ENCODE data around the gene HLA-E.
A peak's percentile ranks its signal among the peaks of the same experiment; 100 is the strongest.
"Not testable (repeated sequence)": the region's sequence is repeated elsewhere in the genome, so short reads cannot be mapped to it uniquely, and the experiment has no call there.

HLA-E gene

DNA sequence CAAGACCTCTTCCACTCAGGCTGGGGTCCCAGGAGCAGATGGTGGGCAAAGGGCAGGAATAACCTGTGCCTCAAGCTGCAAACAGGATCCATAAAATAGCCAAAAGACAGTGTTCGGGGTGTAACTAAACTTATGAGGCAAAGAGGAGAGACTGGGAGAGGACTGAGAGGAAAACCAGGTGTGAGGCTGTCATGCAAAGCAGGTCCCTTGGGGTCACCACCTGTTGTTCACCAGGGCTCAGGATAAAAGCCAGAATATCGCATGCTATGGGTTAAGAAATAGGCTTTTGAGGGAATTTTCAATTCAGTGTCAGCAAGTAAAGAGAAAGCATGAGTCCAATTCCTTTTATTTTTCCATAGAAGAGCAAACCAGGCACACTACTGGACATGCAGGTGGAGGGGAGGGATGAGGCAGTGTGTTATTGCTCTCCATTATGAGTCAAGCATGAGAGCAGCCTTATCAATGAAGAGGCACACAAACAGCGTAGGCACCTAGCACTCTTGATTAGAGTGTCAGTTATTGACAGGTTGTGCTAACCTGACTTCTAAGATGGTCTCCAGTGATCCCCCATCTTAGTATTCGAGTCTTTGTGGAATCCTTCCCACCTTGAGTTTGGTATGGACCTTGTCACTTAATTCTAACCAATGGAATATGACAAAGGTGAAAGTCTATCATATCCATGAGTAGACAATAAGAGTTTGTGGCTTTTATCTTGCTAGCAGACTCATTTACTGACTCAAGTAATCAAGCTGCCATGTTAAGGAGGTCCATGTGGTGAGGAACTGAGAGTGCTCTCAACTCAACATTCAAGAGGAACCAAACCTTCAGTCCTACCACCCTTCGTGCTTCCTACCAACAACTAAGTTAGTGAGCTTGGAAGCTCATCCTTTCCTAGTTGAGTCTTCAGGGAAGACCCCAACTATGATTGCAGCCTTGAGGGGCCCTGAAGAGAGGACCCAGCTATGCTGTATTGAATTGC is 18.8 kb downstream of the HLA-E start:
- no peak for DNase-seq (ENCODE audit: low spot score)

DNA sequence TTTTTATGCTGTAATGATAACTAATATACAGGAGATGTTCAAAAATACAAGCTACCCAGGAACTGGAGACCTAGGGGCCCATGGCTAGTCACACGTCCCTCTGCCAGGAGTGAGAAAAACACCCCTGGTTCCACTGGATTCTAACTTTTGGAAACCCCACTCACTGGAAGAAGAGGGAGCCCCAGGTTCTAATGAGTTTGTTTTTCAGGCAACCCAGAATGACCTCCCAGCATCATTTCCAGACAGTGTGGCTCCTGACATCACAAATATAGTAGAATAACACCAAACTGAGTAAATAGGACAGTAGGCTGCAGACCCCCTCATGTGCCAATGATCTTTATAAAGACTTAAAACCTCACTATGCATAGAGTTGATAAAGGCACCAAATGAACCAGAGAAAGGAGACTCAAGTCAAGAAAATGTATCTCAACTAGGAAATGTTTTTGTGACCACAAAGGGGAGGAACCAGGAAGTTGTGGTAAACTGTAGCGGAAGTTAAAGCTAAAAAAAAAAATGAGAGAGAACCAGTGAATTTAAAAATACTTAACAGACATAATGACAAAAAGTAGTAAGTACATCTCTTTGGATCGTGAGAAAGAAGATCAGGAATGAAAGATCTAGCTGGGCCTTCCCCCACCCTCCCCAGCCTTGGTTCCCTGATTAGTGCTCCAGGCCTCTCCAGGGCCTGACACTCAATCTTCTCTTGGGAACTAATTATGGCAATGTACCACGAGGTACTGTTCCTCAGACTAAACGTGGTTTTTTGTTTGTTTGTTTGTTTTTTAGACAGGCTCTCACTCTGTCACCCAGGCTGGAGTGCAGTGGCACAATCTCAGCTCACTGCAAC is 19.8 kb downstream of the HLA-E start:
- DNase-seq (ENCODE audit: low spot score) = no peak

DNA sequence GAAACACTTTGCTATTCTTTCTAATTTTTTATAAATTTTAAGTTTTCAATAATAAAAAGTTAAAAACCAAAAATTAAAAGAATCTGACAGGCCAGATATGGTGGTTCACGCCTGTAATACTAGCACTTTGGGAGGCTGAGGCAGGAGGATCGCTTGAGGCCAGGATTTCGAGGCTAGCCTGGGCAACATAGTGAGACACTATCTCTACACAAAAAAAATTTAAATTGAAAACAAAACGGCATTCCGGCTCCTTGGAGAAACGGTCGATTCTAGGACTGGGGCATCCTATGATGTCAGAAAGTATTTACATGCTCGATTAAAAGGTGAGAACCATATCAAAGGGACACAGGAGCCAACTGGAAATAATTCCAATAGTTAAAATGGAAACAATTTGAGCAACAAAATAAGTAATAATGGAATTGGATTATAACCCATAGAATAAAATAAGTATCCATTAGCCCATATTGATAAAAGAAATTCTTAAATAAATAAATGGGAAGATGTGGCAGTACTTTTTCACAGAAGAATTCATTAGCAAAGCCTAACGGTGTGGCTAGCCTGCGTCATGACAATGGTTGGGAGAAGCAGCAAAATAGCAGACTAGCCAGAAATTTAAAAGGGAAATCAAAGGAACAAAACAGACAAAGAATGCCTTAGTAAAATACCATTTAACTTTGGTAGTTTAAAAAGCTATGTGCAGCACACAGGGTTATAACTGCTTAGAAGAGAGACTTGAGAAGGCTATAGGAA is 21.3 kb downstream of the HLA-E start:
- no peak for DNase-seq (ENCODE audit: low spot score)

DNA sequence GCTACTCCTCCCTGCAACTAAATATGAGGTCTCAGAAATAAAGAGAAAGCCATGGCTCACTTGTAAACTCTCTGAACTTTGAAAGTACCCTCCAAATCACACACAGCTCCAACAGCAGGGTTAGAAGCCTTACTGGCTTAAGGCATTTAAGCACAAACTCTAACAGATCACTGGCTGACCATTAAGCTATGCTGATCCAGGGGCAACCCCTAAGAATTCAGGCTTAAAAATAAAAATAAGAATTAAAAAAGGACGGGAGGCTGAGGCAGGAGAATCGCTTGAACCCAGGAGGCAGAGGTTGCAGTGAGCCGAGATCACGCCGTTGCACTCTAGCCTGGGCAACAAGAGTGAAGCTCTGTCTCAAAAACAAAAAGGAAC is 21.8 kb downstream of the HLA-E start:
- no peak for DNase-seq (ENCODE audit: low spot score)

DNA sequence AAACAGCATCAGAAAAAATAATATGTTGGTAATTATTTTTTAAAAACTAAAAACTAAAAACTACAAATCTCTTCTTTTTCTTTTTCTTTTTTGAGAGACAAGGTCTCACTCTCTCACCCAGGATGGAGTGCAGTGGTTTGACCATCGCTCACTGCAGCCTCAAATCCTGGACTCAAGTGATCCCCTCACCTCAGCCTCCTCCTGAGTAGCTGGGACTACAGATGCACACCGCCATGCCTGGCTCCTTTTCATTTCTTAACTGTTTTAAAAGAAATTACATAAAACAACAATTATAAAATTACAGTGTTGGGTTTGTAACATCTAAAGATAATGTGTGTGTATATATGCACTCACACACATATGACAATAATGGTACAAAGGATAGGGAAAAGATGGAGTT is 24.1 kb downstream of the HLA-E start:
- DNase-seq (ENCODE audit: low spot score) = no peak

DNA sequence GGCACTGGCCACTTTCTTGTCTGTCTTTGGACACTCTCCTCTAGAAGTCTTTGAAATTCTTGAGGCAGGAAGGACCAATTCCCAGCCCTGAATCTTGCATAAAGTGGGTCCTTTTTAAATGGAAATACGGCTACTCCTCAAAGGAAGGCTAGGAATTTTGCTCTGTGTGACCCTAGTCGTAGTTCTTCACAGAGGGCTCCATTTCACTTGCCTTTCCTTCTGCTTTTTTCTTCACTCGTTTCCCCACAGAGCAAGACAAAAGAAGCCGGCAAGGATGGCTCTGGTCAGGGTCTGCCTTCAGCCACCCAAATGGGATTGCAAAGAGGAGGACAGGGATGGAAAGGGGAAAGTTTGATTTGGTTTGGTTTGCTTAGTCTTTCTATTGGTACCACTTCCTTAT is 25.8 kb downstream of the HLA-E start:
- DNase-seq (ENCODE audit: low spot score) = no peak

DNA sequence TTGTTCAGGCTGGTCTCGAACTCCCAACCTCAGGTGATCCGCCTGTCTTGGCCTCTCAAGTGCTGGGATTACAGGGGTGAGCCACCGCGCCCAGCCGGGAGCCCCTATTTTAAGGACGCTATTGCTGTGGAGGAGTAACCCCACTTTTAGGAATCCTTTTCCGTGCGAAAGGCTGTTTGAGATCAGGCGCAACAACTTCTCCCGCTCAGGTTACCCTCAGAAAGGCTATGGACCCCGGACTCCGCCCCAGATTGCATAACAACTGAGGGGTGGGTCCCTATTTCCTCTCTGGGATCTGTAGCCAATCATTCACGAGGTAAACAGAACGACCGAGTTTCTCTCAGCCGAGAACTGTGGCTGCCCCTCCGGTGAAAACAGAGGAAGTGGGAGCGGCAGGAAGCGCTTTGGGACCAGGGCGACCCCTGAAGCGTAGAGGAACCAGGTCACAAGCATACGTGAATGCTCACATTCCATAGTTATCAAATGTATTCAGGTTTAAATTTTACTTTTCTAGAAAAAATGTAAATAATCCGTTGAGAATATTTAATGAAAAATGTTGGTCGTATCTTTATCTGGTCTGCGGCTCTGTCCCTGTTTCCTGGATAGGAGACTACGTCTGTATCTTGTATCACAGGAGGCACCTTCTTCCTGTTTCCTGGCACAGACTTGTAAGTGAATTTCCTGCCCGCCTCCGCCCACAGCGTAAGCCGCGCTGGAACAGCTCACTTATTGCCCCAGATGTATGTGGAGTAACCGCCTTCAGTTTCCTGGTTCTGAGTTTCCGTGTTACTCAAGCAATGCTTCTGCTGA is 26.8 kb downstream of the HLA-E start:
- peak; percentile 11 for DNase-seq (ENCODE audit: low spot score)

DNA sequence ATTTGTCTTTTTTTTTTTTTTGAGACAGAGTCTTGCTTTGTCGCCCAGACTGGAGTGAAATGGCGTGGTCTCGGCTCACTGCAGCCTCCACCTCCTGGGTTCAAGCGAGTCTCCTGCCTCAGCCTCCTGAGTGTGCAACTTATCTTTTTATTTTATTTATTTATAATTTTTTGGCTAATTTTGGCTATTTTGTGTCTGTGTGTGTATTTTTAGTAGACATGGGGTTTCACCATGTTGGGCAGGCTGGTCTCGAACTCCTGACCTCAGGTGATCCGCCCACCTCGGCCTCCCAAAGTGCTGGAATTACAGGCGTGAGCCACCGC is 27.4 kb downstream of the HLA-E start:
- DNase-seq (ENCODE audit: low spot score) = not testable (repeated sequence)

DNA sequence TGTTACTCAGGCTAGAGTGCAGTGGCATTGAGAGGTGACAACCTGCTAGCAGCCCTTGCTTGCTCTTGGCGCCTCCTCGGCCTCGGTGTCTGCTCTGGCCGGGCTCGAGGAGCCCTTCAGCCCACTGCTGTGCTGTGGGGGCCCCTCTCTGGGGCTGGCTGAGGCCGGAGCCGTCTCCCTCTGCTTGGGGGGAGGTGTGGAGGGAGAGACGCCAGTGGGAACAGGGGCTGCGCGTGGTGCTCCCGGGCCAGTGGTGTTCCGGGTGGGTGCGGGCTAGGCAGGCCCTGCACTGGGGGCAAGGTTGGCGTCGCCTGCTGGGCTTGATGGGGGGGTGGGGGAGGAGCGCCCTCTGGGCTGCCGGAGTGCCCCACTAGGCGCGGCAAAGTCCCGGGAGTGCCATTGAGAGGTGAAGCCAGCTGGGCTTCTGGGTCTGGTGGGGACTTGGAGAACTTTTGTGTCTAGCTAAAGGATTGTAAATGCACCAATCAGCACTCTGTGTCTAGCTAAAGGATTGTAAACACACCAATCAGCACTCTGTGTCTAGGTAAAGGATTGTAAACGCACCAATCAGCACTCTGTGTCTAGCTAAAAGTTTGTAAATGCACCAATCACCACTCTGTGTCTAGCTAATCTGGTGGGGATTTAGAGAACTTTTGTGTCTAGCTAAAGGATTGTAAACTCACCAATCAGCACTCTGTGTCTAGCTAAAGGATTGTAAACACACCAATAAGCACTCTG is 28.6 kb downstream of the HLA-E start:
- not testable (repeated sequence) for DNase-seq (ENCODE audit: low spot score)

DNA sequence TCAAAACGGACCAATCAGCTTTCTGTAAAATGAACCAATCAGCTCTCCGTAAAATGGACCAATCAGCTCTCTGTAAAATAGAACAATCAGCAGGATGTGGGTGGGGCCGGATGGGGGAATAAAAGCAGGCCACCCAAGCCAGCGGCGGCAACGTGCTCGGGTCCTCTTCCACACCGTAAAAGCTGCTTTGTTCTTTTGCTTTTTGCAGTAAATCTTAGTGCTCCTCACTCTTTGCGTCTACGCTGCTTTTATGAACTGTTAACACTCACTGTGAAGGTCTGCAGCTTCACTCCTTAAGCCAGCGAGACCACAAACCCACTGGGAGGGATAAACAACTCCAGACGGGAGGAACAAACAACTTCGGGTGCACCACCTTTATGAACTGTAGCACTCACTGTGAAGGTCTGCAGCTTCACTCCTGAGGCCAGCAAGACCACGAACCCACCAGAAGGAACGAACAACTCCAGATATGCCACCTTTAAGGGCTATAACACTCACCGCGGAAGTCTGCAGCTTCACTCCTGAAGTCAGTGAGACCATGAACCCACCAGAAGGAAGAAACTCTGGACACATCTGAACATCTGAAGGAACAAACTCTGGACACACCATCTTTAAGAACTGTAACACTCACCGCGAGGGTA is 29.3 kb downstream of the HLA-E start:
- not testable (repeated sequence) for DNase-seq (ENCODE audit: low spot score)

DNA sequence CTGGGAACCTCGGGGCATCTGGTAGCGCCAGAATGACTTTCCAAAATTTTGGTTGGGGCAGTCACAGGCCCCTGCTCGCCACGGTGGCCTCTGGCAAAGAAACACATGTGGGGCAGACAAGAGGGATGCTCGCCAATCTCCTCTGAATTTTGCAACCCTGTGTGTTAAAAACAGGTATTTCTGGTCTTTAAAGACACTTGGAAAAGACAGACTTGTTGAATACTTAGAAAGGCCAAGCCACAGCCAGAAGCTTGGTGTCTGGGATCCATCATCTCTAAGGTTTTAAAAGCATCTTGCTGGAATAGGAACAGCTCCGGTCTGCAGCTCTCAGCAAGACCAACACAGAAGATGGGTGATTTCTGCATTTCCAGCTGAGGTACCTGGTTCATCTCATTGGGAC is 31.2 kb downstream of the HLA-E start:
- no peak for DNase-seq (ENCODE audit: low spot score)

DNA sequence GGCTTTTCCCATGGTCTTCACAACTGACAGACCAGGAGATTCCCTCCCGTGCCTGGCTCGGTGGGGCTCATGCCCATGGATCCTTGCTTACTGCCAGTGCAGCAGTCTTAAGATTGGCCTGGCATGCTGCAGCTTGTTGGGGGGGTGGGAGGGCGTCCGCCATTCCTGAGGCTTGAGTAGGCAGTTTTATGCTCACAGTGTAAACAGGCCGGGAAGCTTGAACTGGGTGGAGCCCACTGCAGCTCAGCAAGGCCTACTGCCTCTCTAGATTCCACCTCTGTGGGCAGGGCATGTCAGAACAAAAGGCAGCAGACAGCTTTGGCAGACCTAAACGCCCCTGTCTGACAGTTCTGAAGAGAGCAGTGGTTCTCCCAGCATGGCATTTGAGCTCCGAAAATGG is 31.8 kb downstream of the HLA-E start:
- not testable (repeated sequence) for DNase-seq (ENCODE audit: low spot score)

DNA sequence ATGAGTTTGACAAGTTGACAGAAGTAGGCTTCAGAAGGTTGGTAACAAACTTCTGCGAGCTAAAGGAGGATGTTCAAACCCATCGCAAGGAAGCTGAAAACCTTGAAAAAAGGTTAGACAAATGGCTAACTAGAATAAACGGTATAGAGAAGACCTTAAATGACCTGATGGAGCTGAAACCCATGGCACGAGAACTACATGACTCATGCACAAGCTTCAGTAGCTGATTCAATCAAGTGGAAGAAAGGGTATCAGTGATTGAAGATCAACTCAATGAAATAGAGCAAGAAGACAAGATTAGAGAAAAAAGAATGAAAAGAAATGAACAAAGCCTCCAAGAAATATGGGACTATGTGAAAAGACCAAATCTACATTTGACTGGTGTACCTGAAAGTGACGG is 32.6 kb downstream of the HLA-E start:
- not testable (repeated sequence) for DNase-seq (ENCODE audit: low spot score)

DNA sequence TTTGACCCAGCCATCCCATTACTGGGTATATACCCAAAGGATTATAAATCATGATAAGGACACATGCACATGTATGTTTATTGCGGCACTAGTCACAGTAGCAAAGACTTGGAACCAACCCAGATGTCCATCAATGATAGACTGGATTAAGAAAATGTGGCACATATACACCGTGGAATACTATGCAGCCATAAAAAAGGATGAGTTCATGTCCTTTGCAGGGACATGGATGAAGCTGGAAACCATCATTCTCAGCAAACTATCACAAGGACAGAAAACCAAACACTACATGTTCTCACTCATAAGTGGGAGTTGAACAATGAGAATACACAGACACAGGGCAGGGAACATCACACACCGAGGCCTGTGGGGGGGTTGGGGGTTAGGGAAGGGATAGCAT is 37.1 kb downstream of the HLA-E start:
- DNase-seq (ENCODE audit: low spot score) = not testable (repeated sequence)

DNA sequence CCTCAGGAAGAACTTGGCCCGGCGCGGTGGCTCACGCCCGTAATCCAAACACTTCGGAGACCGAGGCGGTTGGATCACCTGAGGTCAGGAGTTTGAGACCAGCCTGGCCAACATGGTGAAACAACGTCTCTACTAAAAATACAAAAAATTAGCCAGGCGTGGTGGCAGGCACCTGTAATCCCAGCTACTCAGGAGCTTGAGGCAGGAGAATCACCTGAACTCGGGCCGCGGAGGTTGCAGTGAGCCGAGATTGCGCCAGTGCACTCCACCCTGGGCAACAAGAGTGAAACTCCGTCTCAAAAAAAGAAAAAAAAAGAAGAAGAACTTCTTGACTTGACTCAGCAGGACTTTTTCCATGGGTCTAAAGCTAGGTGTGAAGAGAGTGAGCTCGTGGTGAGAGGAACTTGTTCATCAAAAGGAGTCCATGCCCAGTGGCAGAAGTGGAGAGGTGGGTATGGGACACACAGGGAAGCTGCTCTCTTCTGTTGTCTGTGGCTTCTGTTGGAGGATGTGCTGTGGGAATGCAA is 40.1 kb downstream of the HLA-E start:
- not testable (repeated sequence) for DNase-seq (ENCODE audit: low spot score)

DNA sequence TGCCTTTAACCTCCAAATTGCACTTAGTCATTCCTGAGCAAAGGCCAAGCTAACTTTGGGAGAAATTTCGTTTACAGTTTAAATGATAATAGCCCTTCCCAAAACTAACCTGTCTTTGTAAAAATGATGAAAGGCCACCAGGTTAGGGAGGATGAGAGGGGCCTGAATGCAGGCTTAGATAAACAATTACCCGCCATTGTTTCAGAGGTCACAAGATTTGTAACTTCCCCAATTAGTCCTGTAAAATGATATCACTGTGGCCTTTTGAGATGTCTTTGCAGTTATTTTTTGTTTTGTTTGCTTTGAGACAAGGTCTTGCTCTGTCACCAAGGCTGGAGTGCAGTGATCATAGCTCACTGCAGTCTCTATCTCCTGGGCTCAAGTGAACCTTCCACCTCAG is 40.7 kb downstream of the HLA-E start:
- no peak for DNase-seq (ENCODE audit: low spot score)

DNA sequence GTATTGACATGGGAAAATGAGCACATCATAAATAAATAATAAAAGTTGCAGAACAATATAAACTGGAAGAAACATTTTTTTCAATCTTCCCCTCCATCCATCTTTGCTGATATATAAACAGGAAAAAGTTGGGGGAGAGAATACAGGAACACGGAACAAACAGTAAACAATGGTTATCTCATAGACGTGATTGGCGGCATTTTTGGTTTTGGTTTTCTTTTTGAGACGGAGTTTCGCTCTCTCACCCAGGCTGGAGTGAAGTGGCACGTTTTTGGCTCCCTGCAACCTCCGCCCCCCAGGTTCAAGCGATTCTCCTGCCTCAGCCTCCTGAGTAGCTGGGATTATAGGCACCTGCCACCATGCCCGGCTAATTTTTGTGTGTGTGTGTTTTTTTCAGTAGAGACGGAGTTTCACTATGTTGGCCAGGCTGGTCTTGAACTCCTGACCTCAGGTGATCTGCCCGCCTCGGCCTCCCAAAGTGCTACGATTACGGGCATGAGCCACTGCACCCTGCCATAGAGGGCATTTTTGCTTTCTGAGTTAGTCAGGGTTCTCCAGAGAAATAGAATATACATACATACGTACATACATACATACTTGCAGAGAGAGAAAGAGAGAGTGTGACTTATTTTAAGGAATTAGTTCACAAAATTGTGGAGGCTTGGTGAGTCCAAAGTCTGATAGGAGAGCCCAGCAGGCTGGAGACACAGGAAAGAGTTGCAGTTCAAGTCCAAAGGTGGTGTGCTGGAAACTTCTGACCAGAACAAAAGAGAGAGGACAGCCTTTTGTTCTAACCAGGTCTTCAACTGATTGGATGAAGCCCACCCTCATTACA is 44.4 kb downstream of the HLA-E start:
- no peak for DNase-seq (ENCODE audit: low spot score)

DNA sequence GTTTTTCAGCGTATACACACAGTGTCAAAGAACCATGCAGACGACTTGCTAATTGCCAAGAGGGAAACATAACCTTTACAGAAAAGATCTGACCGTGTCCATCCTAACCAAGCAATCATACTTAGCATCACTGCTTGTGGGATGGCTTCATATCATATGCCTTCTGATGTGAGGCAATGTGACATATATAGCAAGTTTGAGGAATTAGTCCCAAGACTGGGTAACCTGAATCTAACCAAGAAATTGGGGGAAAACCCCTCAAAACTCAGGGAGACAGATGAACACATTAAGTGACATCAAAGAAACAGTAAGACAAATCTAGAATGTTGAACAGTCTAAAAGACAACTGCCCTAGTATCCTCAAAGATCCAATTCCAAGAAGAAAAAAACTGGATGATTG is 48.6 kb downstream of the HLA-E start:
- DNase-seq (ENCODE audit: low spot score) = no peak

Data from cerebellar cortex (tissue), 1 donor.